ENCODE results near the gene GLE1.

- TF ChIP-seq CTCF (conservative IDR thresholded peaks at IDR 0.05) = no peak
- no peak for TF ChIP-seq EZH2 (IDR thresholded peaks at IDR 0.05; ENCODE audit: low read depth)
These were observed 24.1 kb downstream of the GLE1 start for GRCh38 chr9:128528445-128529160.
